GM21737 (cell line): ENCODE results near the gene SFRP5.

Experiments
- ATAC-seq: cut with Tn5 transposase; IDR thresholded peaks from one replicate; pipeline ENCODE4 v1.9.1; 2021; ENCODE audit warnings: mild to moderate bottlenecking, moderate library complexity; ENCODE audit not compliant: unreplicated experiment

The SFRP5 gene, protein sequence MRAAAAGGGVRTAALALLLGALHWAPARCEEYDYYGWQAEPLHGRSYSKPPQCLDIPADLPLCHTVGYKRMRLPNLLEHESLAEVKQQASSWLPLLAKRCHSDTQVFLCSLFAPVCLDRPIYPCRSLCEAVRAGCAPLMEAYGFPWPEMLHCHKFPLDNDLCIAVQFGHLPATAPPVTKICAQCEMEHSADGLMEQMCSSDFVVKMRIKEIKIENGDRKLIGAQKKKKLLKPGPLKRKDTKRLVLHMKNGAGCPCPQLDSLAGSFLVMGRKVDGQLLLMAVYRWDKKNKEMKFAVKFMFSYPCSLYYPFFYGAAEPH

DNA sequence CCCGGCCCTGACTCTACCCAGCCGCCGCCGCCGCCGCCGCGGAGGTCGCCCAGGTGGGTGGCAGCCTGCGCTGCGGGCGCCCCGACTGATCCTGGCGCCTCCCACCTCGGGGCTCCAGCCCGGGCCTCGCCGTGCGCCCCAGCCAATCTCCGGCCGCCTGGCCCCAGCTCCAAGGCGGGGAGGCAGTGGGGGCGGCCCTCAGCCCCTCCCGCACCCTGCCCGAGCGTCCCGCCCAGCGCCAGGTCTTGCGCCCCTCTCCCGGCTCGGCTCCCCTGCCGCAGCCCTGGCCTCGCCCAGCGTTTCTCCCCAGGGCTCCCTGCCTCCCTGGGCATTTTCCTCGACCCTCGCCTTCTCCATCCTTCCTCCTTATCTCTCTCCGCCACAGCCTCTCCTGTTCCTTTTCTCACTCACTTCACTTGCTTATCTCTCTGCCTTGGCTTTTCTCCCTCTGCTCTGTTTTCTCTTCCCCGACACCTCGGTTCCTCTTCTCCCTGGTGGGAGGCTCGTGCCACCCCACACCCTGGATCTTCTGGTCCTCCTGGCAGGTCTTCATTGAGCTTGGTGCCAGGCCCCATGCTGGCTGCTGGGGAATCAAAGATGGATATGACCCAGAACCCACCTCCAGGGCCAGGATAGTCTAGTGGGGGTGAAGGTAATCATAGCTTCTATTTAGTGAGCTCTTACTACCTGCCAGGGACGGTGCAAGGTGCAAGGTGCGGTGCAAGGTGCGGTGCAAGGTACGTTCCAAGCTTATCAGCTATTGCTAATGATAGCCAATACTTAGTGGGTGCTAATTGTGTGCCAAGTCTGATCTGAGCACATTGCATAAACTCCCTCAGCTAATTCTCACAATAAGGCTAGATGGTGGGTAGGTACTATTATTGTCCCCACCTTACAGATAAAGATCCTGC lies at the start of gene SFRP5:
Gene SFRP5, minus strand, starts transcription at position 87 of the 911 bp plus-strand sequence. CDS start 166 bp downstream, outside the sequence.
- ATAC-seq = no peak

DNA sequence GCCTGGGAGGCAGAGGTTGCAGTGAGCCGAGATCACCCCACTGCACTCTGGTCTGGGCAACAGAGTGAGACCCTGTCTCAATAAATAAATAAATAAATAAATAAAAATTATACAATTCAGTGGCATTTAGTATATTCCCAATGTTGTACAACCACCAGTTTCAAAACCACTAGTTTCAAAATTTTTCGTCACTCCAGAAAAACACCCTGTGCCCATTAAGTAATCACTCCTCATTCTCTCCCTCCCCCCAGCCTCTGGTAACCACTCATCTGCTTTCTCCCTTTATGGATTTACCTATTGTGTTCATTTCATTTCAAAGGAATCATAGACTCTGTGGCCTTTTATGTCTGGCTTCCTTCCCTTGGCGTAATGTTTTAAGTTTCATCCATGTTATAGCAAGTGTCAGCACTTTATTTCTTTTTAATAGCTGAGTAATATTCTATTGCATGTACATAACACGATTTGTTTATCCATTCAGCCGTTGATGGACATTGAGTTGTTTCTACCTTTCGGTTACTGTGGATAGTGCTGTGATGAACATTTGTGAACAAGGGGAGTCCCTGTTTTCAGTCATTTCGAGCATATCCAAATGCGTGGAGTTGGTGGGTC lies 48.4 kb upstream of the SFRP5 start:
- no peak for ATAC-seq

DNA sequence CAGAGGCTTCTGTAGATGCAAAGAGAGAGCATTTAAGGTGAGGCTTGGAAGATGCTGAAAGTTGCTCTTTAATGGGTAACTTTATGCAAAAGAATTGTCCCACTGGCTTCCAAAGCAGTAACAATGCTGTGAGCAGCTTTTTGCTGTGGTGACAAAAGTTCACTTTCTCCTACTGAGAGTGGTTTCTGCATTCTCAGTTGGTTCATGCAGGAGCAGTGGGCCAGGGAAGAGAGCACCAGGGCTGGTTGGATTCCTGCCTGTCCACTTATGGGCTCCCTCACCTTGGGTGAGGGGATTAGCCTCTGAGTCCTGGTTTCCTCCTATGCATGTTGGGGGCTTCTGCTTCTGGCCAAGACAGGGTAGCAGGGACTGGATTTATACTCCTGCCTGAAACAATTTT lies 46.8 kb upstream of the SFRP5 start:
- no peak for ATAC-seq

DNA sequence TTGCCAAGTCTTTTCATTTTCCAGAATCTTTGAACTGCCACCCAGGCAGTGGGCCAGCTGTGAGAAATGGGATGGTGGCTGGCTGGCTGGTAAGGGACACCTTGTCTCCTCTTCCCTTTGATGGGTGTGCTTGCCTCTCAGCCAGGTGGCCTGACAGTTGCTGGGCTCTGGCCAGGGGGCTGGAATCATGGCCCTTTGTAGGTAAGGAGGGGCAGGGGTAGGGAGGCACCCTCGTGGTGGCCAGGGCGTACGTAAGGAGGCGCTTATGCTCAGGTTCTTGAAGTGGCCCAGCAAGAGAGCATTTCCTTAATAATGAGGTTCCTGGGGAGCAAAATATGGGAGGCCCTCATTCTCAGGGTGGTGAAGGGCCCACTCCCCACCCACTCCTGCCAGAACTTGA lies 44.8 kb upstream of the SFRP5 start:
- no peak for ATAC-seq

DNA sequence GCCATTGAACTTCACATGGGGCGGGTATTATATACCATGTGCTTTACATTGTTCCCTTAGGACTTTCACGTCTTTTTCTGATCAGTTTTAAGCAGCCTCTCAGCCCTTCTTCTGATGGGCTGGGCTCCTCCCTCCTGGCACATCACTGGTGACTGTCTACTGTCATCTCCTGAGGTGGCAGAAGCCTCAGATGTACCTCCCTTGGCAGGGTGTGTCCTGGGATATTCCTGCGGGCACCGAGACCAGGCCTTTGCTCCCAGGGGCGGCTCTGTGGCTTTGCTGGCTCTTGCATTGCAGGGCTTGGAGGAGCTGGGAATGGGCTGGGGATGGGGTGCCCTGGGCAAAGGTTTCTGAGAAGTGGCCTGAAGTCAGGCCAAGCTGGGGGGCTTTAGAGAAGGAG lies 43.2 kb upstream of the SFRP5 start:
- no peak for ATAC-seq

DNA sequence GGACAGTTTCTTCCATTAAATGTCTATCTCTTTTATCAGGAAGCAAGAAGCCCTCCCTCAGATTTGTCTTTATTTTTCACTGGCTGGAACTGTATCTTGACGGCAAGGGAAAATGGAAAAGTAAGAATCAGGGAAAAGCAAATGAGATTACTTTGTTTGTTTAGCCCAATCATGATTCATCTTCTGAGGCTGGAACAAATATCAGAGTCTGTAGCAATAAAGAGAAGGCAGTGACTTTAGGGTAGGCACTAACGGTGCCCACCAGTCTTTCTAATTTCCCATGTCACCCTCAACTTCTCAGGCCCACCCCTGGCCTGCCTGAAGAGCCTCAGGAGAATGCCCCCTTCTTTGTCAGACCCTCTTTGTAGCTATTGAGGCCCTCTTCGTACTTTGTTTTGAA lies 41.5 kb upstream of the SFRP5 start:
- ATAC-seq = no peak

DNA sequence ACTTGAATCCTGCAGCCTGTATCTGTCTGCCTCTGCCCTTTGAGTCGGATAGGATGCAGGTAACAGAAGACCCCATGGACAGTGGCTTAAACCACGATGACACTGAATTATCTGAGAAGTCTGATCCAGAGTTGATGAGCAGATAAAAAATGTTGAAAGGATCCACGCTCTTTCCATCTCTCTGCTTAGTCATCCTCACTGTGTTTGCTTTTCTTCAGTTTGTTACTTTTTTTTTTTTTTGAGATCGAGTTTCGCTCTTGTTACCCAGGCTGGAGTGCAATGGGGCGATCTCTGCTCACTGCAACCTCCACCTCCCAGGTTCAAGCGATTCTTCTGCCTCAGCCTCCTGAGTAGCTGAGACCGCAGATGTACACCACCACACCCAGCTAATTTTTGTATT lies 40.9 kb upstream of the SFRP5 start:
- ATAC-seq = no peak

DNA sequence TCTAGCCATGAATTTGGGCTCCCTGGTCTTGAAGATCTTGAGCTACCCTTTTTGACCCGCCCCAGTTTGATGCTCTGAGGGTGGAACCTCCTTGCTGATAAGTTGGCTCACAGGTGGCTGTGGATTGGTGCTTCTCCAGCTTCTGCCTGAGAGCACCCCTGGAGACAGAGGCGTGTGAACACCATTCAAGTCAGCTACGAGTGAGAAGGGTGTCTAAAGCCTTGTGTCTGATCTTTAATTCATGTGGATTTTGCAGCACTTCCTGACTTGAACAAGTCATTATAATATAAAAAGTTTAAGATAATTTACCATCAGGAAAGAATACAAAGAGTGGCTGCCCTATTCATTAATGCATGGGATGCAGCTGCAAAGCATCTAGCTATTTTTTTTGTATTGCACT lies 40.2 kb upstream of the SFRP5 start:
- ATAC-seq = no peak

DNA sequence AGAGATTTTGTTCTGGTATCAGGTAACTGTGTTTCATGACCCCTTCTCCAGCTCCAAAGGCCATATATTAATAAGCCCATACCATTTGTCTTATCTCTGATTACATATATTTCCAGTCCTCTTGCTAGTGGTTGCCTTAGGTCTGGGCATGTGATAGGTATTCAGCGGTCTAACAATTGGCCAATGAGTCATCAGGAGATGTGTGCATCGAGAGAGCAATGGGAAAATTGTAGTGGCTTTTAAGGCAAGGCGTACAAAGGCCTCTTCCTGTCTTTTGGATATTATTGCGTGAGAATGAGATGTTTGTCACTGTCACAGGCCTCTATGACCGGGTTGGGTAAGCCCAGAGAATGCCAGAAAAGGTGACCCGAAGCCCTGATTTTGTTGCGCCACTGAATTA lies 38.6 kb upstream of the SFRP5 start:
- ATAC-seq = no peak

DNA sequence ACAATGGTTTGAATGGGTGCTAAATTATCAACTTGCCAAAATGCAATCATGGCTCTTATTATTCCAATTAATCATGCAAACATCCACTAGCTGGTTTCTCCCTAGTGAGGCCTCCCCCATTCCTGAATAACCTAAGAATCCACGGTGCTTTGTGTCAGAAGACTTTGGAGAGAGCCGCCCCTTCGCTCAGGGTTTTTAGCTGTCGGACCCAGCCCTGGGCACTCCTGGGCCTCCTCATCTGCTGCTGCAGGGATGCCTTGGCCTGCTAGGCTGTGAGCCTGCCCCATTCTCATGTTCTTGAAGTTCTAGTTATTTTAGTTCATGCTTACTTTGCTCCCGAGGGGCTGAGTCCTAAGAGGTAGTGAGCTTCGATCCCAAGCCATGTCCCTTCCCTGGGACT lies 34.1 kb upstream of the SFRP5 start:
- no peak for ATAC-seq

DNA sequence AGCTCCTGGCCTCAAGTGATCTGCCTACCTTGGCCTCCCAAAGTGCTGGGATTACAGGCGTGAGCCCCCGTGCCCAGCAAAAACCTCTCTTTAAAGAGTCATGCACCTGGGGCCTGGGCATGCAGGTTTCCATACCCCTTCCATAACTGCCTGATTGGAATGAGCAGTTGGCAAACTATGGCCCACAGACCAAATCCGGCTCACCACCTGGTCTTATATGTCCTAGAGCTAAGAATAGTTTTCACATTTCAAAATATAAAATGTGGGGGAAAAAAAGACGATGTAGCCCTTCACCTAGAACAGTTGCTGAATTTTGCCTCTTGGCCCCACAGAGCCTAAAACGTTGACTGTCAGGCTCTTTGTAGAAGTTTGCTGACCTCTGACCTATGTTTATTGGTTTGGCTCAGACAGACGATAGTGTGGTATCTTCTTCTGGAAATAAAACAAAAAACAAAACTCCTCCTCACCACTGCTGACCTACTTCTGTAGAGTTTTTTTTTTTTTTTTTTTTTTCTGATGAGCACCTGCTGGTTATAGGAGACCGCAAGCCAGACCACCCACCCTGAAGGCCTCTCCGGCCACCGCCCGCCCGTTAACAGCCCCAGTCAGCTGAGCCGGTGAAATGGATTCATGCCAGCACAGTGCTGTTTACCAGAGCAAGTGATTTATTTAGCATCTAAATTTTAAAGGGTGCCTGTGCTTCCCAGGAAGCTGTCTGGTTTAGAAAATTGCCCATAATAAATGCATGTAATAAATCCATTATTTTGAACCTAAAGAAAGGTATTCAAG lies 33.5 kb upstream of the SFRP5 start:
- ATAC-seq = no peak

DNA sequence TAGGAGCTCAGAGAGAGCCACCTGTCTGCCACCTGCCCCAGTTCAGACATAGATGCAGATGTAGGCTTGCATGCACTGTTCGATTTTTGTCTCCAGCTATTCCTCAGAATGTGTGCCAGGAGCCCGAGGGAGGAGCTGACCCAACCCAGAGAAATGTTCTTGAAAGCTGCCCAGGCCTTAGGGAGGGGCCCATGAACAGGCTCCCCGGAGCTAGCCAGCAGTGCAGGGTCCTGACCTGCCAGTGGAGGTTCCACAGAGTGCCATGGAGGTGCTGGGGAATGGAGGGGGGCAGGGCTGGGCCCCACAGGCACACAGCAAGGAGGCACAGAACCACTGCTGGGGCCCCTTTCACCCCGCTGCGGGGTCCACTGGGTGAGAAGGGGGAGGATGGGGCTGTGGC lies 29.6 kb upstream of the SFRP5 start:
- no peak for ATAC-seq

DNA sequence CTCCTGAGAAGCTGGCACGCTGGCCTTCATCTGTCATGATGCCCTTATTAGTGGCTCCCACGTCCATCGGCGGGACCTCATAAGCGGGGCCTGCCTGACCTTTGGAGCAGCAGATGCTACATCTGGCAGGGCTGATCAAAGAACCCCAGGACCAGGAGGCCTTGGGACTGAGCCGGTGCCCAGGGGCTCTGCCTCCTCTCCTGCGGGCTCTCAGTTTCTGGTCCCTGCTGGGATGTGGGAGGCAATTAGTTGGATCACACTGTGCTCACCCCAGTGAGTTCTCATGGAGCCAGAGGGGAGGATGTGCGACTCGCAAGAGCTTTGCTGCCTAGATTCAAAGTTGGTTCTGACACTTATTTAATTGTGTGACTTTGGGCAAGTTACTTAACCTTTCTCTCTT lies 28.7 kb upstream of the SFRP5 start:
- ATAC-seq = no peak

DNA sequence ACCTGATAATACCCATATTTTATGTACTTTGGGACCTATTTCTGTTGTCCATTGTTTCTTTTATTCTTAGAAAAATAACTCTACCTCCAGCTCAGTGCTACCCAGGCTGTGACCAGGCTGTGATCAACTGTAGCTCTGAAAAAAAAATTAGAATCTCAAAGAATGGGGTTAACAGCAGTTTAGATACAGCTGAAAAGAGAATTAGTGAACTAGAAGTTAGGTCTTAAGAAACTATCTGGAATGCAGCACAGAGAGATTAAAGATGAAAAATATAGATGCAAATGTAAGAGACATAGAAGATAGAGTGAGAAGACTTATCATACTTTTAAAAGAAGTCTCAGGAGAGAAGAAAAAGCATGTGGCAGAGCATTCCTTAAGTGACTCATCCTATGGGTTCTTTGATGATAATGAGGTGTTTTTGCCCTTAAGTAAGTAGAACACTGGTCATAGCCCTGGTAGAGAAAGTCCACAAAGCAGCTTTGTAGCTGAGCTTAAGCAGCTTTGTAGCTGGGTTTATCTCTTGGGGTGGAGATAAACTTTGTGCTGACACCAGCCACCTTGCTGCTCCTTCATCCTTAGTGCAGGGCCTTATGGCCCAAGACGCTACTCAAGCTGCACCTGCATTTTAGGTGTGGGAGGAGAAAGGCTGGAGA lies 27.3 kb upstream of the SFRP5 start:
- no peak for ATAC-seq

DNA sequence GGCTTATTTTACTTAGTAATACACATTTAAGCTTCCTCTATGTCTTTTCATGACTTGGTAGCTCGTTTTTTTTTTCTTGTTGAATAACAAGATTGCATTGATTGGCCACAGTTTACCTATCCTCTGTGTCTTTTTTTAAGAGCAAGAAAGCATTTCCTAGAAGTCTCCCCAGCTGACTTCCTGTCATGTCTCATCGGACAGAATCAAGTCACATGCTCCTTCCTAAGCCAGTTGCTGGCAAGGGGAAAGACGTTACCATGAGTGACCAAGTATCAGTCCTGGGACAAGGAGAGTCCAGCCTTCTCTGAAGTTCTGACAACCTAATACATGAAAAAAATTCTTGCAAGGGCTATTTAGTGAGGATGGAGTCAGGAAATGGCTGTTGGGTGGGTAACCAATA lies 24.9 kb upstream of the SFRP5 start:
- no peak for ATAC-seq

DNA sequence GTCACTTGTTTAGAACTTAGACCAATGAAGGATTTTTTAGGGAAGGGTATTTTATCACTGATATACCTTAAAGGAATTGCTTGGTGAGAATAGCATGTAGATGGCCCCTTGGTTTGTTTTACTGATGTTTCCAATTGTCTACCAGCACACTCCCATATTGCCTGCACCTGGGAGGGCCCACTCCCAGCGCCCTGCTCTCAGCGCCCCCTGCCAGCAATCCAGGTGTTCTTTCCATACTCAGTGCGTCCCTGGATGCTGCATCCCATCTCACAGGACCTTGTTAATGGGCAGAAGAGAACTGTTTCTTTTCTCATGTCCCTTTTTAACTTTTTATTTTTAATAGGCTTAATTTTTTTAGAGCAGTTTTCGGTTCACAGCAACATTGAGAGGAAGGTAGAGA lies 24.1 kb upstream of the SFRP5 start:
- ATAC-seq = no peak

DNA sequence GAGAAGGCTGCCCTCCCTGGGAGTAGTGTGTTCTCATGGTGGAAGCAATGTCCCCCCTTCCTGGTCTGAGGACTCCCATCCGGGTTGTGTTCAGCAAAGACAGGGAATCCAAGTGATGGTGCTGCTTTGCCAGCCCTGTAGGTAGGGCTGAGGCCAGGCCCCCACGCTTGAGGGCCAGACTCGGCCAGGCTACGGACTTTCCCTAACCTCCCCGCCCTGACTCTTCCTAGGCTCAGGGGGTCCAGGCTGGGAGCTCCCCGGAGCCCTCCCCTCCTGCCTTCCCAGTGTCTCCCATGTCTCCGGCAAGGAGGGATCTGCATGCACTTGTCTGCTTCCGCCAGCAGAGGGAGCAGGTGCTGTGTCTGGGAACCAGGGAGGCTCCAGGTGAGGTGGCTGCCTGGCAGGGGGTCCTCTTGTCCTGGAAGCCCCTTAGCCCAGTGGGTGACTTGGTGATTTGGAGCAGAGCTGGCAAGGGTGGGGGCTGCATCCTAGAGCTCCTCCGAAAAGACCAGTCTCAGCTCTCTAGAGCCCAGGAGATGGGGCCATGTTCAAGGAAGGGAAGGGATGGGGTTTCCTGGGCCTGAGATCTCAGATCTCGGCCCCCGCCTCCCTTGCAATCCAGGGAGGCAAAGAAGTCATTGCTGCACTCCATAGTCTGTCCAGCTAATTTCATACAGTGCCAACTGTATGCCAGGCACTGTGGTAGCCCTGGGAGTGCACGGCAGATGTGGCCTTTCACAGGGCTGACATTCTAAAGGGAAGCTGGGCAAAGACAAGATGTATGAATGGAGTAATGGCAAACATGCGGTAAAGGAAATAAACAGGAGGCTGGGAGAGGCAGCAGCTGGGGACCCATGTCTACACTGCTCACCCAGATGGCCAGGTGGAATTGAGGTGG lies 20.3 kb upstream of the SFRP5 start:
- ATAC-seq = no peak

DNA sequence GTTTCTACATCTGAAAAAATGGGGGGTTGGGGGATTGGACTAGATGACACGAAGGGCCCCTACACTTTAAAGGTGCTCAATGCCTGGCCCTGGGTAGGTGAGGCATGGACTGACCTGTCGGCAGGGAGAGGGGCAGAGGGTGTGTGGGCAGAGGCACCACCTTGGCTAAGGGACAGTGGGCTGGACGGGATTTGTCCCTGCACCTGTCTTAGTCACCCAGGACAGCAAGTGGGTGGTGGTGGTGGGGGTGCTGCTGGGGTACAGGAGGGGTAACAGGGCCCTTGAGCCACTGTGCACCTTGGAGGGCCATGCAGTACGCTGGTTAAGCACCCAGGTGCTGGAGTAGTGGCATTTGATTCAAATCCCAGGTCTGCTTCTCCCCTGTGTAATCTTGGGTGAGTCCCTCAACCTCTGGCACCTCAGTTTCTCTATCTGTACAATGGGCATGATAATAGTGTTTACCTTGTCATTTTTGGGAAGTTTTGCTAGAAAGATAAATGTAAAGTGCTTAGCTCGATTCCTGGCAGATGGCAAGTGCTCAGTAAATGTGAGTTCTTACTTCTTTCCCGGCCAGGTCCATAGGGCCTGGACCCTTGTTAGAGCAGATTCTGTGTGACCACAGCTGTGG lies 18.1 kb upstream of the SFRP5 start:
- ATAC-seq = no peak
